HG02678 (cell line): ENCODE results near the gene LENEP.
A peak's percentile ranks its signal among the peaks of the same experiment; 100 is the strongest.

Experiments used
- ATAC-seq: cut with Tn5 transposase; IDR thresholded peaks from one replicate; pipeline ENCODE4 v1.9.1; 2021; ENCODE audit warnings: mild to moderate bottlenecking, moderate library complexity; ENCODE audit not compliant: unreplicated experiment

Gene LENEP

DNA sequence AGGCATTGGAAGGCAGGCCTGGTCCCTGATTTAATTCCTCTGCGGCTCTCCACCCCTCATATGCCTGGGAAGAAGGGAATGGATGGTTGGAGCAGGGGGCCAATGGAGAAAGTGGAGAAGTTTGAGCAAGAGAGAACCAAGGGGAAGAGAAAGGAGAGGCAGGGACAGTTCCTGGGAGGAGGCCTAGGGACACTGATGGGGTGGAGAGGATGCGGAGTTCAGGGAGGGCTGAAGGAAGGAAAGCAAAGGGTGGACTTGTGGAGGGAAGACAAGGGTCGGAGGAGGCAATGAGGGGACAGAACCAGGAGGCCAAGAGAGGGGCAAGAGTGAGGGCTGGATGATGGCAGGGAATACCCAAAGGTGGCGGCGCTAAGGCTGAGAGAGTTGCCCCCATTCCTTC lies 16.4 kb downstream of the LENEP start:
- ATAC-seq = no peak

DNA sequence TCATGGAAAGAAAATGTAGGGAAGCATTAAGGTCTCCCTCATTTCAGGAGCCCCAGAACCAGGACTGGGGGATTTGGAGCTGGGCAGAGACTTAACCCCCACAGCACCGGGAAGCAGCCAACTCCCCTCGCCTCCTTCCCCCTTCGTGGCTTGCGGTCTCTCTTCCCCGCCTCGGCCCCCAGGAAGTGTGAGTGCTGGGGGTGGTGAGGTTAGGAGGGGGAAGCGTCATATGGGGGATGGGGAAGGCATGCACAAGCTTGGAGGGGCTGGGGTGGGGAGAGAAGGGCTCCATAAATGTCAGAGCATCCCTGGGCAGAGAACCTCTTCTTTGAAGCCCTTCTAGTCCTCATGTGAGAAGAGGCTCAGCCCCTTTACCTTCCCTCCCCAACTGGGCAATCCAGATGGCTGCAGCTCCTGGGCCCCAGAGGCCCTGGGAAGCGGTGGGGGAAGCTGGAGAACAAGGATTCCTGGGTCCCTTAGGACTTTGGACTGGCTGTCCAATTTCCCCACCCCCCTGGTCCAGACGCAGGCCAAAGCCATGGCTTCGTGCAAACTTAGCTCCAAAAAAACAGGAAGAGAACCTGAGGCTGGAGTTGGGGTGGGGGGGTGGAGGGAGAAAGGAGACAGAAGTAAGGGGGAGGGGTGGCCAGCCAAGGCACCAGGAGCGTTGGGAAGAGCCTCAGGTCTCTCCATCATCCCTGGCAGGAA lies 17.0 kb downstream of the LENEP start:
- ATAC-seq = no peak

DNA sequence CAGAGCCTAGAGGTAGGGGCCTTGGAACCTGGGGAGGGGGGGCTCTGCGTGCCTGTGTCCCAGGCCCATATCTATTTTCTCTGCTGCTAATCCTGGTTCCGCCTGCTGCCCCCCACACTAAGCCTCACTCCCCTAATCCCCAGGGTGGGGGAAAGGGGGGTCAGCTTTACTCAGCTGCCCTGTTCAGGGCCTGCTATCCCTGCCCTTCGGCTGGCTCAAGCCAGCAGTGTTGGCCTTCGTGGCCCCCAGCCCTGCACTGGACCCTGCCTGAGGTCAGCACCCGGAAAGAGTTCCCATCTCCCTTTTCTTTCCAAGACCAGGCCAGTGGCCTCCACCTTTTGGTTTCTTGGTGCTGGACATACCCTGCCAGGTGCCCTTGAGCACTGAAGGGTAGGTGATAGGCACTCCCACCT lies 17.6 kb downstream of the LENEP start:
- no peak for ATAC-seq

DNA sequence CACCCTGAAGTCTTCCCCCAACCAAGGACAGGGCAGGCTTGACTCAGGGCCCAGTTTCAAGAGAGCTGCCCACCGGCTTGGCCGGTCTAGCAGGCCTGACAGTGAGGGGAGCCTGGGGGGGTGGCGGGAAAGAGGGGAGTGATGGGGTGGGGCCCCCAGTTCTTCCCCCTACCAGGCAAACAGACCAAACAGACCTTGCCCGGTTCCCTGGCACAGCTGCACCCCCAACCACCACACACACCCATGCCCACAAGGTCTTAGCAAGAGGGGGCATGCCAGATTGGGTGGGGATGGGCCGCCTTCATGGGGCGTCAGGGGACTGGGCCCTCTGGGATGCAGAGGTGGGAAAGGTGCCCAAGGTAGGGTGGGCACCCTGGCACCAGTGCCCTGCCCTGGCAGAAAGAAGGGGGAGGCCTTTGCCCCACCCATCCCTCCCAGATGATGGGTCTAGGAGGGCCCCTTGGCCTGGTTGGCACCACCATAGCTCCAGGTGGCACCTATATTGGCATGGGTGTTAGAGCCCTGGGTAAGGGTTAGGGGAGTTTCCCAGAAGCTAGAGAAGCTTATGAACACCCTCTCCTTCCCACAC lies 18.1 kb downstream of the LENEP start:
- ATAC-seq = no peak

DNA sequence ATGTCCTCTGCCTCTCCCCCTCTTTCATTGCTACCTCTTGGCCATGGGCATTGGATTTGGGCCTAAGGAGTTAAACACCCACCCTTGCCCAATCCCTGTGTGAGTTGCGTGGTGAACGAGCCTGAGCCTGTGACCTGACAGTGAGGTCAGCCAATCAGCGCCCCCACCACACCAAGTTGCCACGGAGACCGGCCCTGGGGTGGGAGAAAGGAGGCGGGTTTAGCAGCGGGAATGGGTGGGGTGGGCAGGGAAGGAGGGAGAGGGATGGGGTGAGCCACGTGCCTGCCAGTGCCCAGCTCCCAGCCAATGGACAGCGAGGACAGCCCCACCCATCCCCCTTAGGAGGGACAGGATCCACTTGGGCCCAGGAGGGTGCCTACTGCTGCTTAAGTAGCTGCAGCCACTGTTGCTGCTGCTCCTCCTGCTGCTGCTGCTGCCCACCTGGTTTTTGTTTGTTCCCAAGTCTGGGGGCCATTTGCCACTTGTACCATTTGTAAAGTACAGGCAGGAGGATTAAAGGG lies 18.7 kb downstream of the LENEP start:
- ATAC-seq = no peak

DNA sequence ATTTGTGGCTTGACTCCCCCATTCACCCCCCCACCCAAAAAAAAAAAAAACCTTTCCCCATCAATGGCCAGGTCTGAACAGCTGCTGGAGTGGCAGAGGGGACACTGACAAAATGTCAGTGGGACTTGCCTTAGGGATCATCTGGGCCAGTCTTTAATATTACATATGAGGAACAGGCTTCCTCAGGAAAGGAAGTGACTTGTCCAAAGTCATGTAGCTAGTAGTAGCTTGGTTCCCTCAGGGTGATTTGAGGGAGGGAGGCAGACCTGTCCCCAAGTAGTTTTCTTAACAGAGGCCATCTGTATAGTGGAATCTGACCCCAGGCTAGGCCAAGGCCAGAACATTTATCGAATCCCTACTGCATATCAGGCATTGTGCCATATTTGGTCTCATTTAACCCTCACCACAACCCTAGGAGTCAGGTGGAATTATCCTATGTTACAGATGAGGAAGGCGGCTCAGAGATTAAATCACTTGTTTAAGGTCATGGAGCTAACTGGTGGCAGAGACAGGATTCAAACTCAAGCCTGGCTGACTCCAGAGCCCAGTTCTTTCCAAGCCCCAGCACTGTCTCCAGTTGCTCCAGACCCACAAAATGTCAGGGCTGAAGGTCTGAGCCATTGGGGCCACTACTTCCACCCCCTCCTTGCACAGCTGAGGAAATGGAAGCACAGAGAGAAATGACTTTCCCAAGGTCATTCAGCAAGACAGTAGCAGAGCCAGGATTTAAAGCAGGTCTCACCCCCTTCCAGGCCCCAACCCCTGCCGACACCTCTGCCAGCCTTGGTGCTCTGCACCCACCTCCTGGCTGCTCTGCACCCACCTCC lies 19.6 kb downstream of the LENEP start:
- ATAC-seq = no peak

DNA sequence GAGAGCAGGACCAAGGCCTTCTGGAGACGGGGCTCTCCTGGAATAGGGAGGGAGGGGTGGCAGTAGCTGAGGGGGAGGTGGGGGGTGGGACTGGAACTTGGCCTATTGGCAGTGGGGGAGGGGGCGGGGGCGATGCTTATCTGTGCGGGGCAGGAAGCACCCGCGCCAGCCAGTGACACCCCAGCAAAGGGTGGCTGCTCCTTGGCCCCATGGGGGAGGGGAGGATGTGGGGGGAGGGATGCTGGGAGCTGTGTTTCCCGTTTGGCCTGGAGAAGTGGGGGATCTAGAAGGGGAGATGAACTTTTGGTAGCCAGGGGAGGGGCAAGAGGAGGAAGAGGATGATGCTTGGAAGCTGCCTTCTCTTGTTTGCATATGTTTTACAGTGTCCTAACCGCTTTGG lies 20.2 kb downstream of the LENEP start:
- ATAC-seq = no peak

DNA sequence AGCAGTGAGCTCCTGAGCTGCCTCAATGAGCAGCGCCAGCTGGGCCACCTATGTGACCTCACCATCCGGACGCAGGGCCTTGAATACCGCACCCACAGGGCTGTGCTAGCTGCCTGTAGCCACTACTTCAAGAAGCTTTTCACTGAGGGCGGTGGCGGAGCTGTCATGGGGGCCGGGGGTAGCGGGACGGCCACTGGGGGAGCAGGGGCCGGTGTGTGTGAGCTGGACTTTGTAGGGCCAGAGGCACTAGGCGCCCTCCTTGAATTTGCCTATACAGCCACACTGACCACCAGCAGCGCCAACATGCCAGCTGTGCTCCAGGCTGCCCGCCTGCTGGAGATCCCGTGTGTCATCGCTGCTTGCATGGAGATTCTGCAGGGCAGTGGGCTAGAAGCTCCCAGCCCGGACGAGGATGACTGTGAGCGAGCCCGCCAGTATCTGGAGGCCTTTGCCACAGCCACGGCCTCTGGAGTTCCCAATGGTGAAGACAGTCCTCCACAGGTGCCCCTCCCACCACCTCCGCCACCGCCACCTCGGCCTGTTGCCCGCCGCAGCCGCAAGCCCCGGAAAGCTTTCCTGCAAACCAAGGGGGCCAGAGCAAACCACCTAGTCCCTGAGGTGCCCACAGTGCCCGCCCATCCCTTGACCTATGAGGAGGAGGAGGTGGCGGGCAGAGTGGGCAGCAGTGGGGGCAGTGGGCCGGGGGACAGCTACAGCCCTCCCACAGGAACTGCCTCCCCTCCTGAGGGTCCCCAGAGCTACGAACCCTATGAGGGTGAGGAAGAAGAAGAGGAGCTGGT lies 21.5 kb downstream of the LENEP start:
- ATAC-seq = no peak

DNA sequence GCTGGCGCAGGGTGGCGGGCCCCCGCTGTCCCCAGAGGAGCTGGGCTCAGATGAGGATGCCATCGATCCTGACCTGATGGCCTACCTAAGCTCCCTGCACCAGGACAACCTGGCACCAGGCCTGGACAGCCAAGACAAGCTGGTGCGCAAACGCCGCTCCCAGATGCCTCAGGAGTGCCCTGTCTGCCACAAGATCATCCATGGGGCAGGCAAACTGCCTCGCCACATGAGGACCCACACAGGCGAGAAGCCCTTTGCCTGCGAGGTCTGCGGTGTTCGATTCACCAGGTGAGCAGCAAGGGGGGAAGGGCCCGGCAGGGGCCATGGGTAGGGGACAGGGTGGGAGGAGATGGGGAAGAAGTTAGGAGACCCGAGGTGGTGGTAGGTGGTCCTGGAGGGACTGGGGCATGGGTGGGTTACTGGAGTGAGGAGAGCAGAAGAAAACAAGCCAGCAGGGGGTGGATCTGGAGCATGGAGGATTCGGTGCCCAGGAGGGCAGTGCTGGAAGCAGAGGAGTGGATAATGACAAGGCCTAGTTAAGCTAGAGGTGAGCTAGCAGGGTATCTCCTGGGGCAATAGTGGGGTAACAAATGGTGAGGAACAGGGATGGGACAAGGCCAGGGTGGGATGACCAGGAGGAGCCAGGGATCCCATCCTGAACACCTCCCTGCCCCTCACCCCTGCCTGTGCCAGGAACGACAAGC lies 22.3 kb downstream of the LENEP start:
- ATAC-seq = no peak

DNA sequence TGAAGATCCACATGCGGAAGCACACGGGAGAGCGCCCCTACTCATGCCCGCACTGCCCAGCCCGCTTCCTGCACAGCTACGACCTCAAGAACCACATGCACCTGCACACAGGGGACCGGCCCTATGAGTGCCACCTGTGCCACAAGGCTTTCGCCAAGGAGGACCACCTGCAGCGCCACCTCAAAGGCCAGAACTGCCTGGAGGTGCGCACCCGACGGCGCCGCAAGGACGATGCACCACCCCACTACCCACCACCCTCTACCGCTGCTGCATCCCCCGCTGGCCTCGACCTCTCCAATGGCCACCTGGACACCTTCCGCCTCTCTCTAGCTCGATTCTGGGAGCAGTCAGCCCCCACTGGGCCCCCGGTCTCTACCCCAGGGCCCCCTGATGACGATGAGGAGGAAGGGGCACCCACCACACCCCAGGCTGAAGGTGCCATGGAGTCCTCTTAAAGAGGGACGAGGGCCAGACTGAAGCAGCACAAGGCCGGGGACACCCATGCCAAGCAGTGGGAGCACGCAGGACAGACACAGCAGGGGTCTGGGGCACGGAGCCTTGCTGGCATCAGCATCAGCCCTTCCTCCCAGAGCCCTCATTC lies 22.9 kb downstream of the LENEP start:
- no peak for ATAC-seq

DNA sequence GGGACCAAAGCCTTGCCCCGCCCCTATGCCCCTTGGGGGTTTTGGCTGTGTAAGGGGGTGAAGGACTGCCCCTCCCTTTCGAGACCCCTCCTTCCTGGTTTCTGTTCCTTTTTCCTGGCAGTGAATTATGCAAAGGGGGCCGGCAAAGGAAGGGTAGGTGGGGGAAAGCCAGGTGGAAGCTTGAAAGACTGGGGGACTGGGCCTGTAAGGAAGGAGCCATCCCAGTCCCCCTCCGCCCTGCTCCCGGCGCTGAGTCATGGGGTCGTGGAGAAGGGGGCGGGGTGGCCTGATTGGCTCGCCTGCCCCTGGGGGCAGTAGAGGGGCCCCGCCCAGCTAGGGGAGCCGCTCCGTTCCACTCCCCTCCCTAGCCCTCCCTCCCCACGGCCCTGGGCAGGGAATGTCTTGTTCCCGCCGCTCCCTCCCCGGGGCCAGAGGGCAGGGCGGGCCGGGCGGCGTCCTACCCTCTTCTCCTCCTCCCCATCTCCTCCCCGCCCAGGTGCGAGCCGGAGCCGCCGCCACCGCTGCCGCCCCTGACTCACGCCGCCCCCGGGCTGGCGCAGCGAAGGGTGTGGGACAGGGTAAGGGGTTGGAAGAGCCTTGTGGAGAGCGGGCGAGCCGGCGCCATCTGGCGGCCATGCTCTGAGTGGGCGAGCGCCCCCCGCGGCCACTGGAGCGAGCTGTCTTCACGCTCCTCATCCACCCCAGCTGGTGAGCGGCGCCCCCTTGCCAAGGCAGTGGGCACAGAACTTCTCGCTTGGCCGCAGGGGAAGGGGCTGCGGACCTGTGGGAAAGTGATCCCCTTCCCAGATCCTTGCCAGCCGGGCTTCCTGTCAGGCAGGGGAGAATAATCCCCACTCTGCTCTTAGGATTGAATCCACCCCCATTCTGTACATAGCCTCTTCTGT lies 23.9 kb downstream of the LENEP start:
- peak; percentile 82 for ATAC-seq

DNA sequence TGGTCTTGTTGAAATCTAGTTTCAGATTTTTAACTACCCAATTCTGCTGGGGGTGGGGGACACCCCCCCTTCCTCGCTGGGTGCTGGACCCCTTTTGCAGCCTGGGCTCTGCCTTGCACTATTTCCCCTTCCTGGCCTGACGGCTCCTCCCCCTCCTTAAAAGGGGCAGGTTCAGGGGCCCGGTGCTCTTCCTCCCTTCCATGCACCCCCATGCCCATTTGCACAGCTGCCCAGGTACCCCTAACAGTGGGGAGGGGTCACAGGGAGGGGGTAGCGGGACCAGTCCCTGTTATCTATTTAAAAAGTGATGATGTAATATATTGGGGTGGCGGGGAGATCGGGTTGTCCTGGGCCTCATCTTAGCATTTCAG lies 24.5 kb downstream of the LENEP start:
- no peak for ATAC-seq

DNA sequence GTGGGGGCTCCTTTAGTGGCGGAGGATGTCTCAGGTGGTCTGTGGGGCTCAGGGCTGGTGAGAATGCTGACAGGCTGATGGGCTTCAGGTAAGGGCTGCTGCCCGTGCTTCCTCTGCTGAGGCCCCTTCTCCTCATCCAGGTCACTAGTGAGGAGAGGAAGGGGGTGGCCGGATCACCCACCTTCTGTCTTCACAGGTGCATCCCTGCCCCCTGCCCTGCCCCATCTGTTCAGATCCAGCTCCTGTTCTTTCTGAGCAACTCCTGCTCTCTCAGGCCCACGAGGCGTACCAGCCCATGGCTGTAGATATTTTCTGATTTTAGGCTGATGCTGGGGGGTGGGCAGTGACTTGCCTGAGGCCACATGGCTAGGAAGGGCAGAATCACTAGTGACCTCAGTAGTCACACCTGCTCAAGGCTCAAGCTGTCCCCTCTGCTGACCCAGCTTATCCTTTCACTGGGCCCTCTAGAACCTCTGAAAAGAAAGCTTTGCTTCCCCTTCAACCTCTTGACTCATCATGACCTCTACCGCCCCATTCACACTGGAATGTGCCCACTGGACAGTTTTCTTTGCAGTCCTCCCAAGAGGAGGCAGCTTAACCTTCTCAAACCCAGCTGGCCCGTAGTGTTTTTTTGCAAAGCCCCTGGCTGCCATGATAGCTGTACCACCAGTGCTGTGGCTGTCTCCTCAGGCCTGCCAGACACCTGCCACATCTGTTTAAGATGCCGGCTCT lies 25.4 kb downstream of the LENEP start:
- no peak for ATAC-seq

DNA sequence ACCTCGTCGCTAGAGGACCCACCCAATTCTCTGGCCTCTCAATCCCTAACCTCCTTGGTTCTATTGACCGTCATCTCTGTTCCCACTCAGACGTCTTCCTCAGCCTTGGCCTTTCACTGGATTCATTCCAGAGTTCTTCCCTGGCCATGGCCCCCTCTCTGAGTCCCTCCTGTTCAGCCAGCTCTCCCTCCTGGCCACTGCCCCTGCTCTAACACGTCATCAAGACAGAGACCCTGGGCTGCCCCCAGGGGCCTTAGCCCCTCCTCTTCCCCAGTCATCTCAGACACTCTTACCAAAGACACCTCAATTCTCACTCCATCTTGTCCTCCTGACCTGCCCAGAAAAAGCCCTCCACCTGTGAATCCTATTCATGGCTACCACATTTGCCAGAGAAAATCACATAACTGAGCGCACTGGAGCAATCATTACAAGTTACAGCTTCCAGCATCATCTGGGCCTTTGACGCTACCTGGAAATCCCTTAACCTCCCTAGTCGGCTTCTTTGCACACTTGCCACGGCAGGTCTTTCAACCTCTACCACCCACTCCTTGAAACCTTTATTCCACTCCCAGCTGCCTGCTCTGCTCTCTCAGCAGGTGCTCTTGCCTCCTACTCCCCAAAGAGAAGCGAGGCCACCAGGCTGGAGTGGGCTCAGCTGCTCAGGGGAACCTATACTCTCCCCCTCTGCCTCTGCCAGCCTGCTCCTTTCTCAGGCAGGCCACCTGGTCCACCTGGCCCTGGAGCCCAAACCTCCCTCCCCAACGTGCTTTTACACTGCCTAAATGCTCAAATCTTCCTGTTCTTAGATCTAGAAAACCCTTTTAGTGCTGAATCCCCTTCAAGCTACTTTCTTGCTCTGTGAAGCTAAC lies 26.2 kb downstream of the LENEP start:
- no peak for ATAC-seq

DNA sequence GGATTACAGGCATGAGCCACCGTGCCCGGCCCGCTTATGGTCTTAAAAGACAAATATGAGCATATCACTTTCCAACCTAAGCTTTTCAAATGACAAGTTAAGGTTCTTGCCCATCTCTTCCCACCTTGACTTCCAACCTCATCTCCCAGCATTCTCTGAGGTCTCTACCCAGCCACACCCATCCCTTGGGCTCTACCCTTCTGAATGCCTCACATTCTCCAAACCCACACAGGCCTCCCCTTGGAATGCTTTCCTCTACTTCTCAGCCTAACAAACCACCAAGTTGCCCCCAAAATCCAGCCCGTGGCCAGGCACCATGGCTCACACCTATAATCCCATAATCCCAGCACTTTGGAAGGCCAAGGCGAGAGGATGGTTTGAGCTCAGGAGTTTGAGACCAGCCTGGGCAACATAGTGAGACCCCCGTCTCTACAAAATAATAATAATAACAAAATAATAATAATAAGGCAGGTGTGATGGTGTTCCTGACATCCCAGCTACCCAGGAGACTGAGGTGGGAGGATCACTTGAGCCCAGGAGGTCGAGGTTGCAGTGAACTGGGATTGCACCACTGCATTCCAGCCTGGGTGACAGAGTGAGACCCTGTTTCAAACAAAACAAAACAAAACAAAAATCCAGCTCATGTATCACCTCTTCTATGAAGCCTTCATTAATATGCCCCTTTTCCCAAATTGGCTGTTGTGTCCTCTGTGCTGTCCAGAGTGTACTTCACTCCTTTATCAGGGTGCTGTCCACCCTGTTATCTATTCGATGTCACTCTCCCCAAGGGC lies 28.9 kb downstream of the LENEP start:
- no peak for ATAC-seq

DNA sequence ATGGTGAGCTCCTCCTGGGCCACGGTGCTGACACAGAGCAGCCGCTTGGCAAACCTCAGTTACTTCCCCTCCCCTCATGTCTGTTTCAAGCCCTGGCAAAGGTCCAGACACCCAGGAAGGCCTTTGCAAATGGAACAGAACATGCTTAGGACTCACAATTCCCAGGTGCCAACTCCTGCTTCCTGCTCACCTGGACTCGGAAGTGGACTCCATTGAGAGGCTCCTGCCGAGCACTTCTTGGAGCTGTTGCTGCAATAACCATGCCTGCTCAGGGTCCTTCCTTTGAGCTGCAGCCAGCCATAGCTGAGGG lies 29.5 kb downstream of the LENEP start:
- ATAC-seq = no peak

DNA sequence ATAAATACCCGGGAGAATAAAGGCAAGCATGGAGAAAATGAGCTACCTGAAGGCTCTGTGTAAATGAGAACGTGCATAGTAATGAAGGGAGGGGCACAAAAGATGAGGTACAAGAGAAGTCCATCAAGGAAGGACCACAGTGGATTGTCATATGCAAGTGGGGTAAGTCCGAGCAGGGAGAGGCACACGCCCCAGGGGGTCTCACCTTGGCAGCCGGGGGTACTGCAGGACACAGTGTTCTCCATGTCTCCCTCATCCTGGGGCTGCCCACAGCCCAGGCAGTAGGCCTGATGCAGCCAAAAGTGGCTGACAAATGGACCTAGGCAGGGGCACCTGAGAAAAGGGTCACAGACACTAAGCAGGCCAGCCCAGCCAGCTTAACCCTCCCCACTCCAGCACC lies 30.2 kb downstream of the LENEP start:
- no peak for ATAC-seq
